HG03439 (cell line): Measurements from ENCODE around the gene PYCARD.
"Not testable (repeated sequence)": the region's sequence is repeated elsewhere in the genome, so short reads cannot be mapped to it uniquely, and the experiment has no call there.

Source experiments
- ATAC-seq: cut with Tn5 transposase; IDR thresholded peaks from one replicate; pipeline ENCODE4 v1.9.1; 2021; ENCODE audit warnings: mild to moderate bottlenecking, moderate library complexity; ENCODE audit not compliant: unreplicated experiment

Gene PYCARD

GRCh38 chr16:31215287-31216162 is 13.0 kb upstream of the PYCARD start:
- ATAC-seq = no peak

GRCh38 chr16:31214708-31215286 is 12.2 kb upstream of the PYCARD start:
- no peak for ATAC-seq

GRCh38 chr16:31213877-31214707 is 11.5 kb upstream of the PYCARD start, which contains the start of gene TRIM72:
TRIM72 (plus strand) TSS chr16:31214119; CDS start chr16:31214739, 620 bp downstream.
- no peak for ATAC-seq

GRCh38 chr16:31213342-31213741 is 10.8 kb upstream of the PYCARD start:
- no peak for ATAC-seq

GRCh38 chr16:31206776-31207175 is 4.2 kb upstream of the PYCARD start:
- ATAC-seq = no peak

GRCh38 chr16:31204871-31205666 is 2.5 kb upstream of the PYCARD start:
- ATAC-seq = no peak

GRCh38 chr16:31201582-31202413 is 762 bp downstream of the PYCARD start:
- ATAC-seq = peak; percentile 44

- ATAC-seq = no peak
These were observed 1.6 kb downstream of the PYCARD start for GRCh38 chr16:31200821-31201568.

- ATAC-seq = not testable (repeated sequence)
These were observed 2.4 kb downstream of the PYCARD start for GRCh38 chr16:31200111-31200510.

- no peak for ATAC-seq
These were observed 3.0 kb downstream of the PYCARD start for GRCh38 chr16:31199430-31200041.

GRCh38 chr16:31198207-31198882 is 4.2 kb downstream of the PYCARD start:
- no peak for ATAC-seq

GRCh38 chr16:31196324-31197088 is 6.1 kb downstream of the PYCARD start:
- ATAC-seq = no peak

GRCh38 chr16:31195861-31196260 is 6.7 kb downstream of the PYCARD start:
- not testable (repeated sequence) for ATAC-seq

- ATAC-seq = no peak
These were observed 7.7 kb downstream of the PYCARD start for GRCh38 chr16:31194898-31195297.

GRCh38 chr16:31193874-31194273 is 8.7 kb downstream of the PYCARD start:
- no peak for ATAC-seq

- ATAC-seq = no peak
These were observed 9.5 kb downstream of the PYCARD start for GRCh38 chr16:31192856-31193642.
